ENCODE results near the gene BAD.
"Not testable (repeated sequence)": the region's sequence is repeated elsewhere in the genome, so short reads cannot be mapped to it uniquely, and the experiment has no call there.

BAD gene

GRCh38 chr11:64284048-64284961 lies at the start of gene BAD:
Gene BAD (minus strand): TSS chr11:64284665. CDS start chr11:64284368, 297 bp downstream.
- peak; percentile 79 for DNase-seq (ENCODE audit: low read depth, low spot score)

DNA sequence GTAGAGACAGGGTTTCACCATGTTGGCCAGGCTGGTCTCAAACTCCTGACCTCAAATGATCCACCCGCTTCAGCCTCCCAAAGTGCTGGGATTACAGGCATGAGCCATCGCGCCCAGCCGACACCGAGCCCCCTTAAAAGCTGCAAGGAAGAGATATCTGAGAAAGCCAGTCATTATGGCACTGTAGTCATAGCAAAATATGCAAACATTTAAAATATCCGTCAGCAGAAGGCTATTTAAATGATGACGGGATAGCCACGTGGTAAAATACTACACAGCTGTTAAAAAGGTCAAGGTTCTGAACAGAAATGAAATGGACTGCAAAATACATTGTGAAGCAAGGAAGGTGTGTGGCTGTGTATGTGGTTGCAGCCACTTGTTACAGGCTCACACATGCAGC lies 49.1 kb upstream of the BAD start:
- DNase-seq (ENCODE audit: low read depth, low spot score) = no peak

DNA sequence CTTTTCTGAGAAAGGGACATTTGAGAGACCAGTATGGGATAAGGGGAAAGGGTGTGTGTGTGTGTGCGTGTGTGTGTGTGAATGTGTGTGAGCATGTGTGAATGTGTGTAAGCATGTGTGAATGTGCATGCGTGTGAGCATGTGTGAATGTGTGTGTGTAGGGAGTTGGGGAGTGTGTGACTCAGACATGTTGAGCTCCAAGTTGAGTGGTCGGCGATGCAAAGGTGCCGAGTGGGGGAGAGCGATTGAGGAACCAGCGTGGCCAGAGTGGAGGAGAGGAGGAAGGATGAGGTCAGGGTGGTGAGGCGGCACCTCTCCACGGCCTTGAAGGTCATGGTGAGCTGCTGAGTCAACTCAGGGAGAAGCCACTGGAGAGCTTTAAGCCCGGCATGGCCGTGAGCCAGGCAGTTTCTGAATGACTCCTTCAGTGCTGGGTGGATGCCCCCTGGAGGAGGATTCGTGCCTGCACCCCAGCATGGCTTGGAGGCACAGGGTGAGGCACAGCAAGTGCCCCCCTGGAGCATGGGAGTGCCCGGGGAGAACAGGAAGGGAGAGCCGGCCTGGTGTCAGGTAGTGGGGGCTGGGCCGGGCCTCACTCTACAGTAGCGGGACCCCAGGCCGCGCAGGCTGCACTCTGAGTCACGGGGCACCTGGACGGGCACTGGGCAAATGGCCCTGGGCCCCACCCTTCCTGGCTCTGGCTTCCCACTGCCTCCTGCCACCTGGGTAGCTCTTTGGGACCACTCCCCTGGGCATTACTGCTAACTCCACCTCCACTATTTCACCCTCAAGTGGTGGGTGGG lies 47.3 kb upstream of the BAD start:
- no peak for DNase-seq (ENCODE audit: low read depth, low spot score)

GRCh38 chr11:64330888-64331287 lies 46.4 kb upstream of the BAD start:
- DNase-seq (ENCODE audit: low read depth, low spot score) = no peak

- no peak for DNase-seq (ENCODE audit: low read depth, low spot score)
Measured at GRCh38 chr11:64327993-64328392, 43.5 kb upstream of the BAD start.

GRCh38 chr11:64327375-64327774 lies 42.9 kb upstream of the BAD start:
- DNase-seq (ENCODE audit: low read depth, low spot score) = no peak

DNA sequence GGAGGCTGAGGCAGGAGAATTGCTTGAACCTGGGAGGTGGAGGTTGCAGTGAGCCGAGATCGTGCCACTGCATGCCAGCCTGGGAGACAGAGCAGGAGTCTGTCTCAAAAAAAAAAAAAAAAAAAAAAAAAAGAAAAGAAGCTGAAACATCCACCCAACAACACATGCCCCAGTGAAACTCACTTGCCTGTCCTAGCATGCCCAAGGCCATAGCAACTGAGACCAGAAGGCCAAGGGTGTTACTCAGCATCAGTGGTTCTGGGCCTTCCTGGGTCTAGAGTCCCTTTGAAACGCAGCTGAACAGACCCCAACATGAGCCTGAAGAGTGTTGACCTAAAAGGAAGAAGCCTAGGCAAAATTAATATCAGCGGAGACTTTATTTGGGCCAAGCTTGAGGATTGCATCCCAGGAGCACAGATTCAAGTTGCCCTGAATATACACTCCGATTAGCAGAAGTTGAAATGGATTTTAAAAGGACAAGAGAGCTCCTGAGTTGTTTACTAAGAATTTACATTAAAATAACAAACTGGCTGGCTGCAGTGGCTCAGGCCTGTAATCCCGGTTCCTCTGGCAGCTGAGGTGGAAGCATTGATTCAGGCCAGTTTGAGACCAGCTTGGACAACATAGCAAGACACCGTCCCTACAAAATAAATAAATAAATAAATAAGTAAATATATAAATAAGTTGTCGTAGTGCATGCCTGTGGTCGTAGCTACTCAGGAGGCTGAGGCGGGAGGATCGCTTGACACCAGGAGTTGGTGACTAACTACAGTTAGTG lies 40.4 kb upstream of the BAD start:
- DNase-seq (ENCODE audit: low read depth, low spot score) = no peak

GRCh38 chr11:64323984-64324383 lies 39.5 kb upstream of the BAD start:
- DNase-seq (ENCODE audit: low read depth, low spot score) = not testable (repeated sequence)

DNA sequence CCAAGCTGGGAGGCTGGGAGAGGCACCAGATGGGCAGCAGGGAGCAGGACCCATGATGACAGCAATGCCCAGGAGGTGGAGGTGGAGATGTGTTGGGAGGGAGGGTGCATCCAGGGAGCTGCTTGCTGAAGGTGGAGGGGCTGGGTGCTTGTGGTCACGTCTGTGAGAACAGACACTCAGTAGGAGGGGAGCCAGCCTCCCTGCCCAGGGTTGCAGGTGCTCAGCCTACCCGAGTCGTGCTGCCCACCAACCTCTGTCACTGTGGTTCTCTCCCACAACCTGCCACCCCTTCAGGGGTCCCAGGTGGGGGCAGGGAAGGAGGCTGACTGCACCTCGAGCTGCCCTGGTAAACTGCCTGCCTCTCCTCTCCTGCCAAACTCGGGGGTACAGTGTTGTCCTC lies 38.9 kb upstream of the BAD start:
- DNase-seq (ENCODE audit: low read depth, low spot score) = no peak

GRCh38 chr11:64322925-64323260 lies 38.4 kb upstream of the BAD start:
- no peak for DNase-seq (ENCODE audit: low read depth, low spot score)

GRCh38 chr11:64321533-64321932 lies 37.1 kb upstream of the BAD start:
- DNase-seq (ENCODE audit: low read depth, low spot score) = no peak

GRCh38 chr11:64321026-64321425 lies 36.6 kb upstream of the BAD start:
- no peak for DNase-seq (ENCODE audit: low read depth, low spot score)

DNA sequence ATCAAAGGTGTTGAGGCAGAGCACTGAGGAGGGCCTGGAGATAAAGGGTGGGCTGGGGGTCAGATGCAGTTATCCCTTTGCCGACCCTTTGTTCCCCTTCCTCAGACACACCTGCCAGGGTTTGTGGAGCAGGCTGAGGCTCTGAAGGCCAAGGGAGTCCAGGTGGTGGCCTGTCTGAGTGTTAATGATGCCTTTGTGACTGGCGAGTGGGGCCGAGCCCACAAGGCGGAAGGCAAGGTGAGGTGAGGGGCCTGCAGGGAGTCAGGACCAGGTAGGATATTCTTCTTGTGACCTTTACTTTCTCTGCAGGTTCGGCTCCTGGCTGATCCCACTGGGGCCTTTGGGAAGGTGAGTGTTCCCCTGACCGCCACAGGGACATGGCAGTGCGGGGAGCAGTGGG lies 36.1 kb upstream of the BAD start:
- no peak for DNase-seq (ENCODE audit: low read depth, low spot score)

- DNase-seq (ENCODE audit: low read depth, low spot score) = no peak
Measured at GRCh38 chr11:64318766-64319761, 34.6 kb upstream of the BAD start.

DNA sequence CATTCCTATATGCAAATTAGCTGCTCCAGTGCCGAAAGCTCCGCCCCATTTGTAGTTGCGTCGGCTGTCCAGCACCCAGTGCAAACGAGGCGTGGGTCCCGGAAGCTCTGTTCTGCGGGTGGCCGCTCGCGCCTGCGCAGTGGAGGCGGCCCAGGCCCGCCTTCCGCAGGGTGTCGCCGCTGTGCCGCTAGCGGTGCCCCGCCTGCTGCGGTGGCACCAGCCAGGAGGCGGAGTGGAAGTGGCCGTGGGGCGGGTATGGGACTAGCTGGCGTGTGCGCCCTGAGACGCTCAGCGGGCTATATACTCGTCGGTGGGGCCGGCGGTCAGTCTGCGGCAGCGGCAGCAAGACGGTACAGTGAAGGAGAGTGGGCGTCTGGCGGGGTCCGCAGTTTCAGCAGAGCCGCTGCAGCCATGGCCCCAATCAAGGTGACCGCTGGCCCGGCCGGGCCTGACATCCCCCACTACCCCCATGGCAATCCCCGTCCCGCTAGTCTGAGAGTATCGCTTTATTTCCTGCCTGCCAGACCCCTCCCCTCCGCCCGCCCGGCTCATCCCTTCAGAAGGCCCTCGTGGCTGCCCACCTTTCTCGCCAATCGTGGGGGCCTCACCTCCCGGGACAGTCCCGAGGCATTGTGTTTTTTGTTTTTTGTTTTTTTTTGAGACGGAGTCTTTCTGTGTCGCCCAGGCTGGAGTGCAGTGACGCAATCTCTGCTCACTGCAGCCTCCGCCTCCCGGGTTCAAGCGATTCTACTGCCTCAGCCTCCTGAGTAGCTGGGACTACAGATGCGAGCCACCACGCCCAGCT lies 33.7 kb upstream of the BAD start, which contains the start of gene PRDX5:
Gene PRDX5, plus strand, starts transcription at position 161 of the 805 bp plus-strand sequence. Its CDS starts 95 bp downstream, at position 256.
- peak; percentile 83 for DNase-seq (ENCODE audit: low read depth, low spot score)

- DNase-seq (ENCODE audit: low read depth, low spot score) = peak; percentile 92
Measured at GRCh38 chr11:64317325-64317960, 33.0 kb upstream of the BAD start, which contains the start of gene TRMT112. Gene TRMT112 (minus strand): TSS chr11:64317559. CDS start chr11:64317526, 33 bp downstream.

- DNase-seq (ENCODE audit: low read depth, low spot score) = no peak
Measured at GRCh38 chr11:64316672-64317324, 32.3 kb upstream of the BAD start.

DNA sequence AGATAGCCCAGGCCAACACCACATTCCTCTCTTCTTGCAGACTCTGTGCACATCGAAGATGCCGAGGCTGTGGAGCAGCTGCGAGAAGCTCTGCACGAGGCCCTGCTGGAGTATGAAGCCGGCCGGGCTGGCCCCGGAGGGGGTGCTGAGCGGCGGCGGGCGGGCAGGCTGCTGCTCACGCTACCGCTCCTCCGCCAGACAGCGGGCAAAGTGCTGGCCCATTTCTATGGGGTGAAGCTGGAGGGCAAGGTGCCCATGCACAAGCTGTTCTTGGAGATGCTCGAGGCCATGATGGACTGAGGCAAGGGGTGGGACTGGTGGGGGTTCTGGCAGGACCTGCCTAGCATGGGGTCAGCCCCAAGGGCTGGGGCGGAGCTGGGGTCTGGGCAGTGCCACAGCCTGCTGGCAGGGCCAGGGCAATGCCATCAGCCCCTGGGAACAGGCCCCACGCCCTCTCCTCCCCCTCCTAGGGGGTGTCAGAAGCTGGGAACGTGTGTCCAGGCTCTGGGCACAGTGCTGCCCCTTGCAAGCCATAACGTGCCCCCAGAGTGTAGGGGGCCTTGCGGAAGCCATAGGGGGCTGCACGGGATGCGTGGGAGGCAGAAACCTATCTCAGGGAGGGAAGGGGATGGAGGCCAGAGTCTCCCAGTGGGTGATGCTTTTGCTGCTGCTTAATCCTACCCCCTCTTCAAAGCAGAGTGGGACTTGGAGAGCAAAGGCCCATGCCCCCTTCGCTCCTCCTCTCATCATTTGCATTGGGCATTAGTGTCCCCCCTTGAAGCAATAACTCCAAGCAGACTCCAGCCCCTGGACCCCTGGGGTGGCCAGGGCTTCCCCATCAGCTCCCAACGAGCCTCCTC lies 31.4 kb upstream of the BAD start:
- not testable (repeated sequence) for DNase-seq (ENCODE audit: low read depth, low spot score)

Data from activated naive CD8-positive, alpha-beta T cell treated with anti-CD3 and anti-CD28 coated beads, Interleukin-2, amount 50 U/mL, for 16 hours (primary cell).